ENCODE results near the gene TTC29.

The TTC29 gene

GRCh38 chr4:146945556-146946374, at the start of gene TTC29:
Gene TTC29 (minus strand): TSS chr4:146945864. CDS start chr4:146939895, 5,969 bp downstream.
- Mint-ChIP-seq H3K27me3 (peaks cover 18% of the 10 kb centered on the region), H3K4me3 (peak within 1 kb of the TSS; percentile 81), H3K27ac (no peak within 1 kb of the TSS), H3K4me1 (ENCODE audit: low read depth) (peaks cover 23% of the 10 kb centered on the region), H3K9me3 (no peaks in the 10 kb centered on the region), H3K36me3 (ENCODE audit: low read depth) (no peaks in the 10 kb centered on the region)
- intact Hi-C loops (cut with micrococcal nuclease): loop anchor here (10.0 kb wide), 1 partner anchor 421 kb away; the partner anchor contains the start of gene SLC10A7

GRCh38 chr4:146981651-146982050, 36.0 kb upstream of the TTC29 start:
- no peaks in the 10 kb centered on the region for H3K4me1 Mint-ChIP-seq (ENCODE audit: low read depth)
- H3K4me3 Mint-ChIP-seq: no peak overlapping the region
- no peak overlapping the region for H3K27ac Mint-ChIP-seq
- no peaks in the 10 kb centered on the region for H3K36me3 Mint-ChIP-seq (ENCODE audit: low read depth)
- intact Hi-C loops (cut with micrococcal nuclease): no loop called here
- H3K27me3 Mint-ChIP-seq: no peaks in the 10 kb centered on the region
- peaks cover 7% of the 10 kb centered on the region for H3K9me3 Mint-ChIP-seq

GRCh38 chr4:146978641-146979040, 33.0 kb upstream of the TTC29 start:
- Mint-ChIP-seq H3K36me3 (ENCODE audit: low read depth) (no peaks in the 10 kb centered on the region), H3K4me1 (ENCODE audit: low read depth) (no peaks in the 10 kb centered on the region), H3K27ac (no peak overlapping the region), H3K27me3 (no peaks in the 10 kb centered on the region), H3K4me3 (no peak overlapping the region), H3K9me3 (no peaks in the 10 kb centered on the region)
- intact Hi-C loops (cut with micrococcal nuclease): no loop called here

- Mint-ChIP-seq H3K27me3 (no peaks in the 10 kb centered on the region), H3K4me1 (ENCODE audit: low read depth) (no peaks in the 10 kb centered on the region), H3K36me3 (ENCODE audit: low read depth) (no peaks in the 10 kb centered on the region), H3K9me3 (no peaks in the 10 kb centered on the region), H3K27ac (no peak overlapping the region), H3K4me3 (no peak overlapping the region)
- intact Hi-C loops (cut with micrococcal nuclease): no loop called here
Observed at GRCh38 chr4:146976145-146976544, 30.5 kb upstream of the TTC29 start.

GRCh38 chr4:146975527-146975926, 29.9 kb upstream of the TTC29 start:
- H3K4me3 Mint-ChIP-seq: no peak overlapping the region

GRCh38 chr4:146975036-146975435, 29.4 kb upstream of the TTC29 start:
- intact Hi-C loops (cut with micrococcal nuclease): no loop called here
- Mint-ChIP-seq H3K27me3 (no peaks in the 10 kb centered on the region), H3K9me3 (no peaks in the 10 kb centered on the region), H3K27ac (no peak overlapping the region), H3K4me3 (no peak overlapping the region), H3K4me1 (ENCODE audit: low read depth) (no peaks in the 10 kb centered on the region), H3K36me3 (ENCODE audit: low read depth) (no peaks in the 10 kb centered on the region)

More at GRCh38 chr4:146975527-146975926, 29.9 kb upstream of the TTC29 start:
- H3K9me3 Mint-ChIP-seq: no peaks in the 10 kb centered on the region
- H3K27ac Mint-ChIP-seq: no peak overlapping the region
- no peaks in the 10 kb centered on the region for H3K27me3 Mint-ChIP-seq
- H3K4me1 Mint-ChIP-seq (ENCODE audit: low read depth): no peaks in the 10 kb centered on the region
- H3K36me3 Mint-ChIP-seq (ENCODE audit: low read depth): no peaks in the 10 kb centered on the region
- intact Hi-C loops (cut with micrococcal nuclease): no loop called here

- H3K27ac Mint-ChIP-seq: no peak overlapping the region
- H3K9me3 Mint-ChIP-seq: no peaks in the 10 kb centered on the region
- intact Hi-C loops (cut with micrococcal nuclease): no loop called here
- H3K4me1 Mint-ChIP-seq (ENCODE audit: low read depth): no peaks in the 10 kb centered on the region
- no peak overlapping the region for H3K4me3 Mint-ChIP-seq
- no peaks in the 10 kb centered on the region for H3K27me3 Mint-ChIP-seq
- no peaks in the 10 kb centered on the region for H3K36me3 Mint-ChIP-seq (ENCODE audit: low read depth)
Observed at GRCh38 chr4:146972036-146972435, 26.4 kb upstream of the TTC29 start.

- Mint-ChIP-seq H3K36me3 (ENCODE audit: low read depth) (no peaks in the 10 kb centered on the region), H3K27ac (no peak overlapping the region), H3K9me3 (peaks cover 10% of the 10 kb centered on the region), H3K4me3 (no peak overlapping the region), H3K27me3 (no peaks in the 10 kb centered on the region), H3K4me1 (ENCODE audit: low read depth) (no peaks in the 10 kb centered on the region)
- intact Hi-C loops (cut with micrococcal nuclease): no loop called here
Observed at GRCh38 chr4:146969126-146969525, 23.5 kb upstream of the TTC29 start.

- Mint-ChIP-seq H3K9me3 (no peaks in the 10 kb centered on the region), H3K4me3 (no peak overlapping the region), H3K4me1 (ENCODE audit: low read depth) (no peaks in the 10 kb centered on the region), H3K27ac (no peak overlapping the region), H3K36me3 (ENCODE audit: low read depth) (no peaks in the 10 kb centered on the region), H3K27me3 (no peaks in the 10 kb centered on the region)
- intact Hi-C loops (cut with micrococcal nuclease): no loop called here
Observed at GRCh38 chr4:146960634-146961033, 15.0 kb upstream of the TTC29 start.

GRCh38 chr4:146959692-146960091, 14.0 kb upstream of the TTC29 start:
- Mint-ChIP-seq H3K4me3 (no peak overlapping the region), H3K9me3 (no peaks in the 10 kb centered on the region), H3K27me3 (no peaks in the 10 kb centered on the region), H3K27ac (no peak overlapping the region), H3K36me3 (ENCODE audit: low read depth) (no peaks in the 10 kb centered on the region), H3K4me1 (ENCODE audit: low read depth) (no peaks in the 10 kb centered on the region)
- intact Hi-C loops (cut with micrococcal nuclease): no loop called here

GRCh38 chr4:146957237-146957636, 11.6 kb upstream of the TTC29 start:
- H3K4me3 Mint-ChIP-seq: no peak overlapping the region
- no peaks in the 10 kb centered on the region for H3K4me1 Mint-ChIP-seq (ENCODE audit: low read depth)
- H3K9me3 Mint-ChIP-seq: no peaks in the 10 kb centered on the region
- no peaks in the 10 kb centered on the region for H3K36me3 Mint-ChIP-seq (ENCODE audit: low read depth)
- intact Hi-C loops (cut with micrococcal nuclease): no loop called here
- H3K27ac Mint-ChIP-seq: no peak overlapping the region
- H3K27me3 Mint-ChIP-seq: no peaks in the 10 kb centered on the region

- H3K4me3 Mint-ChIP-seq: no peak overlapping the region
- H3K27me3 Mint-ChIP-seq: no peaks in the 10 kb centered on the region
- H3K9me3 Mint-ChIP-seq: no peaks in the 10 kb centered on the region
- intact Hi-C loops (cut with micrococcal nuclease): no loop called here
- no peaks in the 10 kb centered on the region for H3K36me3 Mint-ChIP-seq (ENCODE audit: low read depth)
- no peak overlapping the region for H3K27ac Mint-ChIP-seq
- H3K4me1 Mint-ChIP-seq (ENCODE audit: low read depth): no peaks in the 10 kb centered on the region
Observed at GRCh38 chr4:146952896-146953295, 7.2 kb upstream of the TTC29 start.

- Mint-ChIP-seq H3K9me3 (no peaks in the 10 kb centered on the region), H3K27me3 (peaks cover 10% of the 10 kb centered on the region)
Observed at GRCh38 chr4:146949559-146949958, 3.9 kb upstream of the TTC29 start.

GRCh38 chr4:146943691-146944375, 1.8 kb downstream of the TTC29 start:
- Mint-ChIP-seq H3K36me3 (ENCODE audit: low read depth) (no peaks in the 10 kb centered on the region), H3K9me3 (no peaks in the 10 kb centered on the region), H3K4me1 (ENCODE audit: low read depth) (peaks cover 23% of the 10 kb centered on the region), H3K4me3 (no peak overlapping the region), H3K27me3 (peaks cover 18% of the 10 kb centered on the region), H3K27ac (no peak overlapping the region)
- intact Hi-C loops (cut with micrococcal nuclease): loop anchor here (10.0 kb wide), 1 partner anchor 419 kb away; the partner anchor contains the start of gene SLC10A7

More at GRCh38 chr4:146949559-146949958, 3.9 kb upstream of the TTC29 start:
- H3K36me3 Mint-ChIP-seq (ENCODE audit: low read depth): no peaks in the 10 kb centered on the region
- H3K27ac Mint-ChIP-seq: no peak overlapping the region
- intact Hi-C loops (cut with micrococcal nuclease): loop anchor here (10.0 kb wide), 1 partner anchor 425 kb away; the partner anchor contains the start of gene SLC10A7
- H3K4me1 Mint-ChIP-seq (ENCODE audit: low read depth): peaks cover 23% of the 10 kb centered on the region
- no peak overlapping the region for H3K4me3 Mint-ChIP-seq

All from dendritic cell treated with granulocyte-macrophage colony-stimulating factor and Interleukin-4, amounts not matched to agents 40 ng/mL and 50 ng/mL, for 4 days (primary cell).